22Rv1 (cell line): ENCODE data around the gene TRDN.

Experiments used
- ZFX ChIP-seq: fragments of 450-650 bp; IDR thresholded peaks from 2 replicates; pipeline ENCODE4 v1.6.1; 2017; ENCODE audit warnings: antibody characterized with exemption, borderline replicate concordance
- TF ChIP-seq, protein P1 (sequence below): fragments of 450-650 bp; IDR thresholded peaks from 2 replicates; pipeline ENCODE4 v1.5.1; 2017; ENCODE audit warnings: mild to moderate bottlenecking

DNA sequence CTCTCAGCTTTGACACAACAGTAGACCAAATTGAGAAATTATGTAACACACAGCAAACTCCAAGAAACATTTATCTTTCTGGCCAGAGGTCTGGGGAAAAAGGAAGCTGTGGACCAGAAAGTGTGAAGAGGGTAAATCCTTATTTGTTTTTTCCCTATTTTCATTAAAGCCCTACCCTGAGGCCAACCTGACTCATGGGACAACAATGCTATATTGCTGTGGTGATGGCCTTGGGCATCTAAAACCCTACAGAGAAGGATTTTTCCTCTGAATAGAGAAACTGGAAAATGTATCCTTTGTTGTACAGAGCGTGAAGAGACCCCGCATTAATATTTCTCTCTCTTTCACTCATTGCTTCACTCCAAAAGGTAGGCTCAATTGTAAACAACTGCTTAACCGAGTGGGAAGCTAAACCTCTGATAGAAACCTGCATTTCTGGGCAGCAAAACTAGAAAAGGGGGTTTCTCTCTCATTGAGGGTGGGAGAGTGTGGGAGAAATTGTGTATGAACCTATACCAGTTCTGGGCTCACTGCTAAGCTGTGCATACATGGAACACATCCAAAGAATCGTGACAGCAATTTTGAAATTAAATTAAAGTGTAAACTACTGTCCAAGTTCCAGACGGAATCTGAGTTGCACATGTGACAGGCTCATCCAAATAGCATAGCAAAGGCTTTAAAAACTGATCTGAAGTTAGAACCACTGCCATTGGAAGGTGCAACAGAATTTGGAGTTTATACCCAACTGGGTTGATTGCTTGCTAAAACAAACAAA is 465.2 kb downstream of the TRDN start:
- TF ChIP-seq, protein P1, sequence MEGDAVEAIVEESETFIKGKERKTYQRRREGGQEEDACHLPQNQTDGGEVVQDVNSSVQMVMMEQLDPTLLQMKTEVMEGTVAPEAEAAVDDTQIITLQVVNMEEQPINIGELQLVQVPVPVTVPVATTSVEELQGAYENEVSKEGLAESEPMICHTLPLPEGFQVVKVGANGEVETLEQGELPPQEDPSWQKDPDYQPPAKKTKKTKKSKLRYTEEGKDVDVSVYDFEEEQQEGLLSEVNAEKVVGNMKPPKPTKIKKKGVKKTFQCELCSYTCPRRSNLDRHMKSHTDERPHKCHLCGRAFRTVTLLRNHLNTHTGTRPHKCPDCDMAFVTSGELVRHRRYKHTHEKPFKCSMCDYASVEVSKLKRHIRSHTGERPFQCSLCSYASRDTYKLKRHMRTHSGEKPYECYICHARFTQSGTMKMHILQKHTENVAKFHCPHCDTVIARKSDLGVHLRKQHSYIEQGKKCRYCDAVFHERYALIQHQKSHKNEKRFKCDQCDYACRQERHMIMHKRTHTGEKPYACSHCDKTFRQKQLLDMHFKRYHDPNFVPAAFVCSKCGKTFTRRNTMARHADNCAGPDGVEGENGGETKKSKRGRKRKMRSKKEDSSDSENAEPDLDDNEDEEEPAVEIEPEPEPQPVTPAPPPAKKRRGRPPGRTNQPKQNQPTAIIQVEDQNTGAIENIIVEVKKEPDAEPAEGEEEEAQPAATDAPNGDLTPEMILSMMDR = no peak
- TF ChIP-seq ZFX = no peak
